Sciatic nerve (tissue), 1 donor: ENCODE results near the gene ZFP42. TPM values are rescaled to one million over a fixed set of nuclear protein-coding genes. Genes with fewer than 3 reads are reported as not detected.

Experiments used
- total RNA-seq: library from RNA; stranded (reverse); fragmentation: NEBNext Ultra II Directional; extraction: Animal tissue kit (Norgen Biotek cat#: 25700); gene quantifications from one replicate; pipeline ENCODE4 v1.2.1, GENCODE V29; 2021
- donor health status: DM: no; HTN: no; CAD: no.

Gene ZFP42
- total RNA-seq, 1 donor from 2014 or later: not detected

Other genes with a start within 250 kb of the ZFP42 start
- not detected for gene TRIML2, start 113.8 kb downstream of the ZFP42 start, total RNA-seq
- not detected for gene TRIML1, start 143.7 kb downstream of the ZFP42 start, total RNA-seq